ENCODE results near the gene PHC2.
A peak's percentile ranks its signal among the peaks of the same experiment; 100 is the strongest.
"Not testable (repeated sequence)": the region's sequence is repeated elsewhere in the genome, so short reads cannot be mapped to it uniquely, and the experiment has no call there.

PHC2 gene

DNA sequence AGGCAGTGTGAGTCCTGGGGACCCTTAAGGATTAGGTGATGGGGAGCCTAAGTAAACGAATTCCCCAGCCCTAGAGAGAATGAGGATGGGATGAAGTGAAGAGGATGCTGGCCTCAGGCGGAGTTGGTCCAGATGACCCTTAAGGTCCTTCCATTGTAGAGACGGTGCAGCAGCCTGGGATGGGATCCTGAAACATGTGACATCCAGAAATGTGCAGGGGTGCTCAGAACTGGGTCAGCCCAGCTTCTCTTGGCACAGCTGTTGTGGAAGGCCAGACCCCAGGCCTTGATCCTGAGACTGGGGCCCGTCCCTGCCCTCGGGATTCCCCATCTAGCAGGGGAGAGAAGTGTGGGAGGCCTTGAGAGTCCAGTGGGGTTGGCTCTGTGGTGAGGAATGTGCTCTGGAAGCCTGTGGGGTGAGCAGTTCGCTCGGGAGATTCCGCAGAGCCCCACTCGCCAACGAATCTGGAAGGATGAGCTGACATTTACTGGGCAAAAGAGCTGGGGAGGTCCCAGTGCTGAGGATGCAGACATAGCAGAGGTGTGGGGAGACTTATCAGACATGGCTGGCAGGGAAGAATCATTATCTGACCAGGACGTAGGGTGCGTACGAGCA is 138.1 kb downstream of the PHC2 start:
- TF ChIP-seq, protein P1, sequence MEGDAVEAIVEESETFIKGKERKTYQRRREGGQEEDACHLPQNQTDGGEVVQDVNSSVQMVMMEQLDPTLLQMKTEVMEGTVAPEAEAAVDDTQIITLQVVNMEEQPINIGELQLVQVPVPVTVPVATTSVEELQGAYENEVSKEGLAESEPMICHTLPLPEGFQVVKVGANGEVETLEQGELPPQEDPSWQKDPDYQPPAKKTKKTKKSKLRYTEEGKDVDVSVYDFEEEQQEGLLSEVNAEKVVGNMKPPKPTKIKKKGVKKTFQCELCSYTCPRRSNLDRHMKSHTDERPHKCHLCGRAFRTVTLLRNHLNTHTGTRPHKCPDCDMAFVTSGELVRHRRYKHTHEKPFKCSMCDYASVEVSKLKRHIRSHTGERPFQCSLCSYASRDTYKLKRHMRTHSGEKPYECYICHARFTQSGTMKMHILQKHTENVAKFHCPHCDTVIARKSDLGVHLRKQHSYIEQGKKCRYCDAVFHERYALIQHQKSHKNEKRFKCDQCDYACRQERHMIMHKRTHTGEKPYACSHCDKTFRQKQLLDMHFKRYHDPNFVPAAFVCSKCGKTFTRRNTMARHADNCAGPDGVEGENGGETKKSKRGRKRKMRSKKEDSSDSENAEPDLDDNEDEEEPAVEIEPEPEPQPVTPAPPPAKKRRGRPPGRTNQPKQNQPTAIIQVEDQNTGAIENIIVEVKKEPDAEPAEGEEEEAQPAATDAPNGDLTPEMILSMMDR (conservative IDR thresholded peaks at IDR 0.05; ENCODE audit: control insufficient read depth, insufficient read depth, low read depth, low read length) = no peak
- peak; percentile 9 for DNase-seq (ENCODE audit: low read depth)
- no peak overlapping the region for H3K4me3 ChIP-seq (ENCODE audit: control insufficient read depth, low read depth, low read length)

DNA sequence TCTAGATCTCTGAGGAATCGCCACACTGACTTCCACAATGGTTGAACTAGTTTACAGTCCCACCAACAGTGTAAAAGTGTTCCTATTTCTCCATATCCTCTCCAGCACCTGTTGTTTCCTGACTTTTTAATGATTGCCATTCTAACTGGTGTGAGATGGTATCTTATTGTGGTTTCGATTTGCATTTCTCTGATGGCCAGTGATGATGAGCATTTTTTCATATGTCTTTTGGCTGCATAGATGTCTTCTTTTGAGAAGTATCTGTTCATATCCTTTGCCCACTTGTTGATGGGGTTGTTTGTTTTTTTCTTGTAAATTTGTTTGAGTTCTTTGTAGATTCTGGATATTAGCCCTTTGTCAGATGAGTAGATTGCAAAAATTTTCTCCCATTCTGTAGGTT is 140.3 kb downstream of the PHC2 start:
- not testable (repeated sequence) for DNase-seq (ENCODE audit: low read depth); H3K4me3 ChIP-seq (ENCODE audit: control insufficient read depth, low read depth, low read length)

DNA sequence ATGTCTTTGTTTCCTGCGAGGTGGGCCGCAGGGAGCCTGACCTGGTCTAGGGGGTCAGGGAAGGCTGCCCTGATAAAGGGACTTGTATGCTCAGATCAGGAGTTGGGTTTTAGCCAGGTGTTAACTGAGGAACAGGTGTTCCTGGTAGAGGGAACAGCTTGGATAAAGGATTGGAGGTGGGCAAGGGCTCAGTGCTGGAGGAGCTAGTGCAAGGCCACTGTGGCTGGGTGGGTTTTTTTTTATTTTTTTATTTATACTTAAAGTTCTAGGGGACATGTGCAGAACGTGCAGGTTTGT is 141.1 kb downstream of the PHC2 start:
- TF ChIP-seq, protein P1 (conservative IDR thresholded peaks at IDR 0.05; ENCODE audit: control insufficient read depth, insufficient read depth, low read depth, low read length) = no peak
- no peak overlapping the region for H3K4me3 ChIP-seq (ENCODE audit: control insufficient read depth, low read depth, low read length)
- DNase-seq (ENCODE audit: low read depth) = no peak

DNA sequence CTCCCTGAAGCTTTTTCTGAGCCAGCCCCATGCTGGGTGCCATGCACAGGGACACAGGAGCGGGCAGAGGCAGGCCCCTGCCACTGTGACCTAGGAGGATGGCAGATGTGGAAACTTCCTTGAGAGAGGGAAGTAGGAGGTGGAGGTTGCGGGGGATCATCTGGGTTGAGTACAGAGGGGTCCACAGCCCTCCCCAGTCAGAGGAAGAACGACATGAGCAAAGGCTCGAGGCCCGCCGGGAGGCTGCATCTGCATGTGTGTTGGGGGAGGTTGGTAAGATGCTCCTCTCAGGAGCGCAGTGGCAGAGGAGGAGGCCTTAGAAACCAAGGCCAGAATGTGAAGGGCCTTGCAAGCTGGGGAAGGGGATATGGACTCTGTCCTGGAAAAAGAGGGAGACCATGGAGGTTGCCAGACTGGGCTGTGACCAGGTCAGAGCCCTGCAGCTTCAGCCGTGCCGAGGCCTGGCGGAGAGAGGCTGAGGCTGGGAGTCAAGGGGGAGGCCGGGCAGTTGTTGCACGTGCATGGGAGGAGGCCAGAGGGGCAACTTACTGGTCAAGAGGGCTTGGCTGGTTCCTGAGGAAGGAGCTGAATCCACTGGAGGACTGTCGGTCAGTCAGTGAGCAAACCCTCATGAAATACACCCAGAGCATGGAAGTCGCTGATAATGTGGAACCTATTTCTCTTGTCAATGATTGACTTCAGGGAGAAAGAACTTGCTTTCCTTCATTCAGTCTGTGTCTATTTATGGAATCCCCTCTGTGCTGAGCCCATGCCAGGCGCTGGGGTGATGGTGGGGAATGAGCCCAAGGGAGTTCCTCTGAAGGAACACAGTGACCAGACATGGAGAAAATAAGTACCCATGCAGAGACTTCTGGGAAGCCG is 141.7 kb downstream of the PHC2 start:
- no peak overlapping the region for H3K4me3 ChIP-seq (ENCODE audit: control insufficient read depth, low read depth, low read length)
- TF ChIP-seq, protein P1 (conservative IDR thresholded peaks at IDR 0.05; ENCODE audit: control insufficient read depth, insufficient read depth, low read depth, low read length) = no peak
- no peak for DNase-seq (ENCODE audit: low read depth)

DNA sequence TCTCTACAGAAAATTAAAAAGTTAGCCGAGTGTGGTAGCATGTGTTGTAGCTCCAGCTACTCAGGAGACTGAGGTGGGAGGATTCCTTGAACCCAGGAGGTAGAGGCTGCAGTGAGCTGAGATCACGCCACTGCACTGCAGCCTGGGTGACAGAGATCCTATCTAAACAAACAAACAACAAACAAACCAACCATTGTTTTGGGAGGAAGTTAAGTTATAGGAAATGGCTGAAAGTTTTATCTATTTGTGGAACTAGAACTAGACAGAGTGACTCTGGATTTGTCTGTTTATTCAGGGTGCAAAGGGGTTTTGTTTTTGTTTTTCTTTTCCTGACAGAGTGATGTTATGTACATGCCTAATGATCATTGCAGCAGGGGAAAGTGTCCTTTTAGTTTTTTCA is 143.6 kb downstream of the PHC2 start:
- no peak overlapping the region for H3K4me3 ChIP-seq (ENCODE audit: control insufficient read depth, low read depth, low read length)
- DNase-seq (ENCODE audit: low read depth) = no peak
- TF ChIP-seq, protein P1 (conservative IDR thresholded peaks at IDR 0.05; ENCODE audit: control insufficient read depth, insufficient read depth, low read depth, low read length) = no peak

DNA sequence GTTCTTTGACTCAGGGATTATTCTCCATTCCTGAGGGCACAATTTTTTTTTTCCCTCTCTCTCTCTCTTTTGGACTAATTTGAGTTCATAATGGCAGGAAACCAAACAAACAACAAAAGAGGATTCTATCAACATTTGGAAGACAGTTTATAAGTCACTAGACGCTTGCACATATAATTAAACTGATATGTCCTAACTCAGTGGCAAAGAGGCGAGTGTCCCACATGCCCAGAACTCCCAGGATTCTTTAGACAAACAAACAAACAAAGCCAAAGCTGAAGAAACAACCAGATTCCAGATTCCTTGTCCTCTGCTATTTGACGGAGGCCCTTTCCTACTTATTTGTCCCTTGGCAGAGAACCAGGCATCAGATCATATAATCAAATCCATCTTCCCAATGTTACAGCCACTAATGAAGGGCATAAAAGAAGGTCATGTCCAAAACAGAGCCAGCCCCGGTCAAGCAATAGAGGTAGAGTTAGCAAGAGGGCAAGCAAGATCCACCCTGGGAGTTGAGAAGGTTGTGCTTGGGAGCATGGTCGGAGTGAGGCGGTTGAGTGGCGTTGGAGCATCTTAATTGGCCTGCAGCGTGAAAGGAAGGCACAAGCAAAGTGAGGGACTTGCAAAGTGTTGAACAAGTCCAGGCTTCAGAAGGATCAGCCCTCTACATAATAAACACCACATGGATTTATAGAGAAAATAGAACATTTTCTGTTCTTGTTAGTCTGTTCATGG is 144.3 kb downstream of the PHC2 start:
- no peak for DNase-seq (ENCODE audit: low read depth)
- TF ChIP-seq, protein P1 (conservative IDR thresholded peaks at IDR 0.05; ENCODE audit: control insufficient read depth, insufficient read depth, low read depth, low read length) = no peak
- no peak overlapping the region for H3K4me3 ChIP-seq (ENCODE audit: control insufficient read depth, low read depth, low read length)

DNA sequence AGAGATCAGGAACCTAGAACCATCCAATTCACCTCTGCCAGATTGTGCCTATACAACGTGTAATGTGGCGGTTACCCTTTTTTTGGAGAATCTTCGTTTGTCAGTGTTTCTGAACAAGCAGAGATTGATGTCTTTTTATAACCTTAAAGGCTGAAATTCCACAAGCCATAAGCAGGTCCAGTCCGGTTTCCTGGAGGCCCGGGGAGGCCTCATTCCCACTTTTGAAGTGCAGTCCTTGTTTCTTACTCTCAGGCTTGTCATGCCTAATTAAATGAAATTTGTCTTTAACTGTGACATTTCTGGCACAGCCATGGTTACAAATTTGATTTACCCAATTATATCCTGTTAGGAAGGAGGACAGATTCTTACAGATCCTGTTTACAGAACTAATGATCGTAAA is 146.8 kb downstream of the PHC2 start:
- TF ChIP-seq, protein P1 (conservative IDR thresholded peaks at IDR 0.05; ENCODE audit: control insufficient read depth, insufficient read depth, low read depth, low read length) = no peak
- no peak overlapping the region for H3K4me3 ChIP-seq (ENCODE audit: control insufficient read depth, low read depth, low read length)
- no peak for DNase-seq (ENCODE audit: low read depth)

All from fibroblast of mammary gland (primary cell).